Fibroblast of mammary gland (primary cell): Measurements from ENCODE around the gene MBD3L5.
A peak's percentile ranks its signal among the peaks of the same experiment; 100 is the strongest.

Experiments used
- DNase-seq: peaks from one replicate; pipeline ENCODE4 v3.0.0-alpha.2; 2010; ENCODE audit warnings: low read depth
- H3K4me3 ChIP-seq: 2 replicates; pipeline ENCODE4 v1.5.1; 2011; ENCODE audit warnings: low read depth, mild to moderate bottlenecking, low read length, moderate library complexity; ENCODE audit not compliant: control insufficient read depth
- TF ChIP-seq, protein P1 (sequence below): conservative IDR thresholded peaks from 2 replicates; pipeline ENCODE4 v1.5.1; 2011; ENCODE audit warnings: low read depth, low read length, inconsistent platforms; ENCODE audit not compliant: control insufficient read depth, insufficient read depth

The MBD3L5 gene

GRCh38 chr19:7069904-7070226 lies 39.5 kb downstream of the MBD3L5 start:
- H3K4me3 ChIP-seq, result peak overlapping the region; percentile 84
- DNase-seq, result no peak
- TF ChIP-seq, protein P1, sequence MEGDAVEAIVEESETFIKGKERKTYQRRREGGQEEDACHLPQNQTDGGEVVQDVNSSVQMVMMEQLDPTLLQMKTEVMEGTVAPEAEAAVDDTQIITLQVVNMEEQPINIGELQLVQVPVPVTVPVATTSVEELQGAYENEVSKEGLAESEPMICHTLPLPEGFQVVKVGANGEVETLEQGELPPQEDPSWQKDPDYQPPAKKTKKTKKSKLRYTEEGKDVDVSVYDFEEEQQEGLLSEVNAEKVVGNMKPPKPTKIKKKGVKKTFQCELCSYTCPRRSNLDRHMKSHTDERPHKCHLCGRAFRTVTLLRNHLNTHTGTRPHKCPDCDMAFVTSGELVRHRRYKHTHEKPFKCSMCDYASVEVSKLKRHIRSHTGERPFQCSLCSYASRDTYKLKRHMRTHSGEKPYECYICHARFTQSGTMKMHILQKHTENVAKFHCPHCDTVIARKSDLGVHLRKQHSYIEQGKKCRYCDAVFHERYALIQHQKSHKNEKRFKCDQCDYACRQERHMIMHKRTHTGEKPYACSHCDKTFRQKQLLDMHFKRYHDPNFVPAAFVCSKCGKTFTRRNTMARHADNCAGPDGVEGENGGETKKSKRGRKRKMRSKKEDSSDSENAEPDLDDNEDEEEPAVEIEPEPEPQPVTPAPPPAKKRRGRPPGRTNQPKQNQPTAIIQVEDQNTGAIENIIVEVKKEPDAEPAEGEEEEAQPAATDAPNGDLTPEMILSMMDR, result no peak

DNA sequence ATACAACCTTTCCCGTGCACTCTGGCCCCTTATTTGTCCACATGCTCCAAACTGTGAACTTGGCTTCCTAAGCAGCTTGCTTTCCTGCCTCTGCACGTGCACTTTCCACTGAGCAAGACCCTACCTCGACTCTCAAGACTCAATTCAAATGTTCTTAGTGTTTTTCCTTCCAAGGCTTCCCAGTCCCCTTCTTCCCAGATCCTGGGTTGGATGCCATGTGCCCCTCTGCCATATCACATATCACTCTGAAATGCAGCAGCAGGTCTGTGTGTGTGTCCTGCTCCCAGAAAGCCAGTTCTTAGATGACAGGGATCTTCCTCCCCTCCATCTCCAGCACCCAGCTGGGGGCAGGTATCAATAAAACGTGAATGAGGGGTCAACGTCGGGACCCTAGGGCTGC lies 42.2 kb downstream of the MBD3L5 start:
- H3K4me3 ChIP-seq, result no peak overlapping the region
- DNase-seq, result no peak
- TF ChIP-seq, protein P1, result no peak

DNA sequence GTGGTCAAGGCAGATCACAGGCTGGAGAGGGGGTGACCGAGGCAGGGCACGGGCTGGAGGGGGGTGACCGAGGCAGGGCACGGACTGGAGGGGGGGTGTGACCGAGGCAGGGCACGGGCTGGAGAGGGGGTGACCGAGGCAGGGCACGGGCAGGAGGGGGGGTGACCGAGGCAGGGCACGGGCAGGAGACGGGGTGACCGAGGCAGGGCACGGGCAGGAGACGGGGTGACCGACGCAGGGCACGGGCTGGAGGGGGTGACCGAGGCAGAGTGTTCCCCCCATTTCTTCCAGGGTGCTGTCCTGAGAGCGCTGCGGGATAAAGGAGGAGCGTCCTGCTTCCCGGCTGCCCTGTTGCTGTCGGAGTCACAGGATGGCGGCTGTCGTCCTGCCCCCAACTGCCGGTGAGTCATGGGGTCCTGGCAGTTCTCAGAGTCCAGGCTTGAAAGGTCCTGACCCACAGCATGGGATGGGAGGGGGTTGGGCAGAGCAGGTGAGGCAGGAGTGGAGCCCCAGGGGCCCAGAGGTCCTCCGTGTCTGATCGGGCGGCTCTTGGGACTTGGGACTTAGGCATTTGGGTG lies 44.4 kb downstream of the MBD3L5 start:
- TF ChIP-seq, protein P1, result no peak
- no peak for DNase-seq
- no peak overlapping the region for H3K4me3 ChIP-seq

DNA sequence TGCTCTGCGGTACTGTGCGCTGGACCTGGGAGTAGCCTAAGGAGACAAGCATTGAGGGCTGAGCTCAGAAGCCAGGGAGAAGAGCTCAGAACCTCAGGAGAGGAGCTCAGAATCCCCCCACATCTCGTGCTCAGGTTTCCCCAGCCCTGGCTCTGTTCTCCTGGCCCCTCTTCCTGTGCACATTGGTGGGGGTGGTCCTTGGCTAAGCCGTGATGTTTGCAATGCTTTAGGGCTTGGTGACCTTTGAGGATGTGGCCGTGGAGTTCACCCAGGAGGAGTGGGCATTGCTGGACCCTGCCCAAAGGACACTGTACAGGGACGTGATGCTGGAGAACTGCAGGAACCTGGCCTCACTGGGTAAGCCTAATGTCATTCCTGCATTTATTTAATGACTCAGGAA lies 45.8 kb downstream of the MBD3L5 start:
- DNase-seq, result no peak
- no peak overlapping the region for H3K4me3 ChIP-seq
- TF ChIP-seq, protein P1, result no peak

DNA sequence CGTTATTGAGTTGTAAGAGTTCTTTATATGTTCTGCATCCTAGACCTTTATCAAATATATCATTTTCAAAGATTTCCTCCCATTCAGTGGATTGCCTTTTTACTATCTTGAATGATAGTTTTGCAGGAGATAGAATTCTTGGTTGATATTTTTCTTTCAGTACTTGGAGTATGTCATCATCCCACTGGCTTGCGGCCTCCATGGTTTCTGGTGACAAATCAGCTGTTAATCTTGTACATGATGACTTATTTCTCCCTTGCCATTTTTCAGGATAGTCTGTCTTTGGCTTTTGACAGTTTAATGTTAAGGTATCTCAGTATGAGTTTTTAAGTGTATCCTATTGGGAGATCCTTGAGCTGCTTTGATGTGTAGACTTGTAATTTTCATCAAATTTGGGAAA lies 47.6 kb downstream of the MBD3L5 start:
- no peak overlapping the region for H3K4me3 ChIP-seq
- TF ChIP-seq, protein P1, result no peak
- no peak for DNase-seq
